Measurements from ENCODE around the gene ETS1.

ETS1 gene

GRCh38 chr11:128498721-128499245, 88.6 kb downstream of the ETS1 start:
- DNase-seq = no peak

GRCh38 chr11:128497776-128498095, 89.6 kb downstream of the ETS1 start:
- DNase-seq = no peak

- peak; percentile 47 for DNase-seq
Observed at GRCh38 chr11:128497061-128497775, 90.1 kb downstream of the ETS1 start.

- DNase-seq = no peak
Observed at GRCh38 chr11:128496692-128497060, 90.7 kb downstream of the ETS1 start.

GRCh38 chr11:128496249-128496648, 91.1 kb downstream of the ETS1 start:
- DNase-seq = no peak

GRCh38 chr11:128494418-128495332, 92.7 kb downstream of the ETS1 start:
- no peak for DNase-seq

GRCh38 chr11:128493570-128493965, 93.8 kb downstream of the ETS1 start:
- no peak for DNase-seq

- DNase-seq = peak; percentile 64
Observed at GRCh38 chr11:128492903-128493569, 94.3 kb downstream of the ETS1 start.

GRCh38 chr11:128492461-128492860, 94.9 kb downstream of the ETS1 start:
- no peak for DNase-seq

- no peak for DNase-seq
Observed at GRCh38 chr11:128491195-128491936, 96.0 kb downstream of the ETS1 start.

- DNase-seq = no peak
Observed at GRCh38 chr11:128490092-128490491, 97.3 kb downstream of the ETS1 start.

GRCh38 chr11:128488471-128488870, 98.9 kb downstream of the ETS1 start:
- no peak for DNase-seq

- no peak for DNase-seq
Observed at GRCh38 chr11:128487978-128488377, 99.4 kb downstream of the ETS1 start.

GRCh38 chr11:128484172-128484571, 103.2 kb downstream of the ETS1 start:
- DNase-seq = no peak

- peak; percentile 83 for DNase-seq
Observed at GRCh38 chr11:128483211-128483788, 104.1 kb downstream of the ETS1 start.

GRCh38 chr11:128482512-128483191, 104.7 kb downstream of the ETS1 start:
- DNase-seq = peak; percentile 78

GRCh38 chr11:128482092-128482491, 105.3 kb downstream of the ETS1 start:
- no peak for DNase-seq

GRCh38 chr11:128481135-128481534, 106.2 kb downstream of the ETS1 start:
- no peak for DNase-seq

- DNase-seq = no peak
Observed at GRCh38 chr11:128480665-128481064, 106.7 kb downstream of the ETS1 start.

- no peak for DNase-seq
Observed at GRCh38 chr11:128480066-128480465, 107.3 kb downstream of the ETS1 start.

GRCh38 chr11:128479144-128479543, 108.2 kb downstream of the ETS1 start:
- no peak for DNase-seq

GRCh38 chr11:128478305-128478704, 109.1 kb downstream of the ETS1 start:
- DNase-seq = no peak
